MM.1S (cell line): ENCODE measurements around the gene TRIM15.

Source experiments
- DNase-seq: peaks from one replicate; pipeline ENCODE4 v3.0.0-alpha.2; 2015
- H2AFZ ChIP-seq: fragments of 300-600 bp; sonication (generic); 2 replicates; pipeline ENCODE4 v1.6.0; 2016; ENCODE audit warnings: antibody characterized with exemption, low read length
- H3F3A ChIP-seq: fragments of 300-600 bp; sonication (generic); 2 replicates; pipeline ENCODE4 v1.6.1; 2016; ENCODE audit warnings: mild to moderate bottlenecking, antibody characterized with exemption, low read length, moderate library complexity, mixed read lengths; ENCODE audit not compliant: insufficient read depth
- H3K27ac ChIP-seq: fragments of 300-600 bp; sonication (generic); 2 replicates; pipeline ENCODE4 v1.5.1; 2016; ENCODE audit warnings: mild to moderate bottlenecking, low read length
- H3K27me3 ChIP-seq: fragments of 300-600 bp; sonication (generic); replicated peaks from 2 replicates; pipeline ENCODE4 v1.6.0; 2016; ENCODE audit warnings: low read length; ENCODE audit not compliant: insufficient read depth
- H3K36me3 ChIP-seq: fragments of 300-600 bp; sonication (generic); replicated peaks from 2 replicates; pipeline ENCODE4 v1.6.1; 2016; ENCODE audit warnings: mild to moderate bottlenecking, low read length, mixed read lengths; ENCODE audit not compliant: insufficient read depth
- H3K4me1 ChIP-seq: fragments of 300-600 bp; sonication (generic); 2 replicates; pipeline ENCODE4 v1.6.1; 2016; ENCODE audit warnings: low read length, mixed read lengths
- H3K4me2 ChIP-seq: fragments of 300-600 bp; sonication (generic); 2 replicates; pipeline ENCODE4 v1.6.0; 2016; ENCODE audit warnings: low read depth, low read length
- H3K4me3 ChIP-seq: fragments of 300-600 bp; sonication (generic); 2 replicates; pipeline ENCODE4 v1.5.1; 2016; ENCODE audit warnings: low read length, mixed read lengths
- H3K79me2 ChIP-seq: fragments of 300-600 bp; sonication (generic); 2 replicates; pipeline ENCODE4 v1.6.1; 2016; ENCODE audit warnings: mixed run types, low read length, mixed read lengths
- H3K9ac ChIP-seq: fragments of 300-600 bp; sonication (generic); 2 replicates; pipeline ENCODE4 v1.6.1; 2016; ENCODE audit warnings: low read length, mixed read lengths
- H3K9me2 ChIP-seq: fragments of 300-600 bp; sonication (generic); replicated peaks from 2 replicates; pipeline ENCODE4 v1.6.1; 2016; ENCODE audit warnings: mild to moderate bottlenecking, low read length, mixed read lengths; ENCODE audit not compliant: insufficient read depth
- H3K9me3 ChIP-seq: fragments of 300-600 bp; sonication (generic); replicated peaks from 2 replicates; pipeline ENCODE4 v1.6.1; 2016; ENCODE audit warnings: mild to moderate bottlenecking, low read length, mixed read lengths; ENCODE audit not compliant: insufficient read depth
- H4K20me1 ChIP-seq: fragments of 300-600 bp; sonication (generic); 2 replicates; pipeline ENCODE4 v1.6.1; 2016; ENCODE audit warnings: mild to moderate bottlenecking, low read length, moderate library complexity, mixed read lengths; ENCODE audit not compliant: insufficient read depth
- CTCF ChIP-seq: fragments of 300-600 bp; sonication (generic); IDR thresholded peaks from 2 replicates; pipeline ENCODE4 v1.5.1; 2016; ENCODE audit warnings: antibody characterized with exemption, low read length, mixed read lengths
- EZH2 ChIP-seq: fragments of 300-600 bp; sonication (generic); optimal IDR thresholded peaks from 2 replicates; pipeline ENCODE3; 2017; ENCODE audit warnings: low read depth, mild to moderate bottlenecking, antibody characterized with exemption, low read length, mixed read lengths
- EZH2phosphoT487 ChIP-seq: fragments of 300-600 bp; sonication (generic); IDR thresholded peaks from 2 replicates; pipeline ENCODE4 v1.6.1; 2018; ENCODE audit warnings: antibody characterized with exemption, low read length

TRIM15 gene

GRCh38 chr6:30198166-30199084 is 35.1 kb downstream of the TRIM15 start:
- no peaks in the 10 kb centered on the region; the same call in none of the 2 replicates for H3K36me3 ChIP-seq
- peaks cover 10% of the 10 kb centered on the region for H3K4me1 ChIP-seq
- H3K9me3 ChIP-seq: no peaks in the 10 kb centered on the region
- H3K9ac ChIP-seq: no peak overlapping the region
- no peaks in the 10 kb centered on the region for H3K27me3 ChIP-seq
- H3K4me3 ChIP-seq: no peak overlapping the region
- peaks cover 37% of the 10 kb centered on the region for H3K79me2 ChIP-seq
- H4K20me1 ChIP-seq: no peaks in the 10 kb centered on the region
- H3K4me2 ChIP-seq: no peak overlapping the region
- H2AFZ ChIP-seq: no peak overlapping the region
- DNase-seq: no peak
- H3K27ac ChIP-seq: no peak overlapping the region
- no peak for TF ChIP-seq EZH2phosphoT487
- TF ChIP-seq CTCF: no peak
- no peak for TF ChIP-seq EZH2
- H3K9me2 ChIP-seq: no peaks in the 10 kb centered on the region
- no peaks in the 10 kb centered on the region for H3F3A ChIP-seq

- Histone ChIP-seq H2AFZ (no peak overlapping the region), H3K36me3 (no peaks in the 10 kb centered on the region; the same call in none of the 2 replicates), H3K27me3 (no peaks in the 10 kb centered on the region), H3F3A (no peaks in the 10 kb centered on the region), H3K4me2 (0 out of 2 replicates have a peak overlapping the region, but pooled peaks have one; percentile 2), H3K9me3 (no peaks in the 10 kb centered on the region), H3K4me1 (peaks cover 10% of the 10 kb centered on the region), H3K79me2 (peaks cover 60% of the 10 kb centered on the region), H3K9me2 (no peaks in the 10 kb centered on the region), H3K9ac (no peak overlapping the region), H3K4me3 (no peak overlapping the region), H3K27ac (no peak overlapping the region), H4K20me1 (peaks cover 4% of the 10 kb centered on the region; the same call in 1 of the 2 replicates)
- peak; percentile 21 for DNase-seq
- TF ChIP-seq EZH2: no peak
- no peak for TF ChIP-seq CTCF
- TF ChIP-seq EZH2phosphoT487: no peak
Observed at GRCh38 chr6:30200551-30201281, 37.4 kb downstream of the TRIM15 start.

- H3K9me2 ChIP-seq: no peaks in the 10 kb centered on the region
- H3K36me3 ChIP-seq: no peaks in the 10 kb centered on the region; the same call in 1 of the 2 replicates
- no peak overlapping the region for H3K27ac ChIP-seq
- no peaks in the 10 kb centered on the region for H3F3A ChIP-seq
- no peak overlapping the region for H3K4me2 ChIP-seq
- peaks cover 15% of the 10 kb centered on the region; the same call in 1 of the 2 replicates for H4K20me1 ChIP-seq
- H2AFZ ChIP-seq: no peak overlapping the region
- no peak overlapping the region for H3K4me3 ChIP-seq
- no peaks in the 10 kb centered on the region for H3K9me3 ChIP-seq
- H3K9ac ChIP-seq: no peak overlapping the region
- H3K79me2 ChIP-seq: peaks cover 76% of the 10 kb centered on the region
- no peak for DNase-seq
- no peaks in the 10 kb centered on the region for H3K27me3 ChIP-seq
- TF ChIP-seq CTCF (no peak), EZH2phosphoT487 (no peak), EZH2 (no peak)
- peaks cover 10% of the 10 kb centered on the region for H3K4me1 ChIP-seq
Observed at GRCh38 chr6:30202366-30202765, 39.0 kb downstream of the TRIM15 start.
